Fibroblast of pulmonary artery (primary cell): Measurements from ENCODE around the gene KCNJ11.

Experiments used
- DNase-seq: peaks from one replicate; pipeline ENCODE4 v3.0.0-alpha.2; 2010; ENCODE audit warnings: low read depth
- H3K4me3 ChIP-seq: replicated peaks from 2 replicates; pipeline ENCODE4 v1.5.1; 2011; ENCODE audit warnings: low read depth, mild to moderate bottlenecking, control low read depth, low read length, moderate library complexity
- TF ChIP-seq, protein P1 (sequence below): IDR thresholded peaks from 2 replicates; pipeline ENCODE4 v1.5.1; 2011; ENCODE audit warnings: mild to moderate bottlenecking, control low read depth, low read length, inconsistent platforms; ENCODE audit errors: missing control alignments

KCNJ11 gene

DNA sequence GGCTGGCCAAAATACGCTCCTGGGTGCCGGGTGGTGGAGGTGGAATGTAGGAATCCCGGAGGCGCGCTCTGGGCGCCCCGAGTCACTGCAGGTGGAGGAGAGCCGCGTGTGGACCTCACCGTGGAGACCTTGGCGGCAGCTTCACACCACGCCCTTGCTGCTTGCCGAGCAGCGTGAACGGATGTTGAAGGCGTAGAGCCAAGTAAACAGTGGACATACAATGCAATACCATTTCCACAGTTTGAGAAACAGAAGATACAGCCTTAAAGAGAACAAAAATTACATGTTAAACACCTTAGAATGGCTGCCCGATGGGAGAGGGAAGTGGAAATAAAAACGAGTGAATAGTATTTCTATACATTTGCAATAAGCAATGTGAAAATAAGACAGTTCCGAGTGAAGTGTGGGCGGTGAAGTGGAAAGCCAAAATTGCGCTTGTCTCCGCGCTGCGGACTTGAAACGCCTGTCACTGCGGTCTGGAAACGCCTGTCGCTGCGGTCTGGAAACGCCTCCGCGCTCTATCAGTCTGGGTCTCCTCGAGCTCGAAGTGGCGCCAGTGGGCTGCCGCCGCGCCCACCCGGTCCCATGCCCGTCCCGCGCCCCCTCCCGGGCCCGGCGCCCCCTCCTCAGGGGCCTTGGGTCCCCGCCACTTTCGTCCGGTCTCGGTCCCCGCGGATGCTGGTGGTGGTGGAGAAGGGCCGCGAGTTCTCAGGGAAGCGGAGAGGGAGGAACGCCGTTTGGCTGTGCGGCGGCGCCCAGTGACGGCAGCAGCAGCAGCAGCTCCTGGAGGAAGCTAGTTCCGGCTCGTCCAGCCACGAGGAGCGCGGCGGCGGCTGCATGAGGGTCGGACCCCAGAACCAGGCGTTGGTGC, 35.3 kb downstream of the KCNJ11 start:
- peak overlapping the region; percentile 71 for H3K4me3 ChIP-seq
- peak; percentile 84 for DNase-seq
- TF ChIP-seq, protein P1, sequence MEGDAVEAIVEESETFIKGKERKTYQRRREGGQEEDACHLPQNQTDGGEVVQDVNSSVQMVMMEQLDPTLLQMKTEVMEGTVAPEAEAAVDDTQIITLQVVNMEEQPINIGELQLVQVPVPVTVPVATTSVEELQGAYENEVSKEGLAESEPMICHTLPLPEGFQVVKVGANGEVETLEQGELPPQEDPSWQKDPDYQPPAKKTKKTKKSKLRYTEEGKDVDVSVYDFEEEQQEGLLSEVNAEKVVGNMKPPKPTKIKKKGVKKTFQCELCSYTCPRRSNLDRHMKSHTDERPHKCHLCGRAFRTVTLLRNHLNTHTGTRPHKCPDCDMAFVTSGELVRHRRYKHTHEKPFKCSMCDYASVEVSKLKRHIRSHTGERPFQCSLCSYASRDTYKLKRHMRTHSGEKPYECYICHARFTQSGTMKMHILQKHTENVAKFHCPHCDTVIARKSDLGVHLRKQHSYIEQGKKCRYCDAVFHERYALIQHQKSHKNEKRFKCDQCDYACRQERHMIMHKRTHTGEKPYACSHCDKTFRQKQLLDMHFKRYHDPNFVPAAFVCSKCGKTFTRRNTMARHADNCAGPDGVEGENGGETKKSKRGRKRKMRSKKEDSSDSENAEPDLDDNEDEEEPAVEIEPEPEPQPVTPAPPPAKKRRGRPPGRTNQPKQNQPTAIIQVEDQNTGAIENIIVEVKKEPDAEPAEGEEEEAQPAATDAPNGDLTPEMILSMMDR: no peak

DNA sequence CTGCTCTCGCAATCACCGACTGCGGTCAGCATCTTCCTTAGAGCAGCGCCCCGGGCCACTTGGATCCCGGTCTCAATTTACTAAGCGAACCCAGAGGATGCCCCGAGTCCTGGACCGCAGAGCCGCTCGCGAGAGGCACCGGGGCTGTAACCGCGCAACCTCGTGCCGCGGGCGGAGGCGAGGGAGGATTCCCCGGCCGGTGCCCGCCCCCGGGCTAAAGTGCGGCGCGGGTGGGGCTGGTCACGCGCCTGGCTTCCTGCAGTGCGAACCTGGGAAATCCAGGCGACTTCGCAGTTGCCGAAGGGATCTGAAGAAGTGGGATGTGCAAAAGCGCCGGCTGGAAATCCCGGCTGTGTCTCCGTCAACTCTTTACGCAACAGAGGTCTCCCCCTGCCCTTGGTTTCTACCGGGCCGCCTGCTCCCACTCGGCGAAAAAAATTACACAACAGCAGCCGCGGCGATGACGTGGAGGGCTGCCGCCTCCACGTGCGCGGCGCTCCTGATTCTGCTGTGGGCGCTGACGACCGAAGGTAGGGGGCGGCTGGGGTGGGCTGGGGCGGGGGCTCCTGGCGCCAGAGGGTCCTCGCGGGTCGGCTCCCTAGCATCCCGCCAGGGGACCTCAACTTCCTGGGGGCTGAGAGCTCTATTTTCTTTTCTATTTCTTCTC, 36.8 kb downstream of the KCNJ11 start, which contains the start of gene NCR3LG1:
Gene NCR3LG1, plus strand, starts transcription at position 291 of the 667 bp plus-strand sequence. Its CDS starts 170 bp downstream, at position 461.
- peak; percentile 84 for DNase-seq
- TF ChIP-seq, protein P1: no peak
- H3K4me3 ChIP-seq: peak within 1 kb of the TSS; percentile 71

DNA sequence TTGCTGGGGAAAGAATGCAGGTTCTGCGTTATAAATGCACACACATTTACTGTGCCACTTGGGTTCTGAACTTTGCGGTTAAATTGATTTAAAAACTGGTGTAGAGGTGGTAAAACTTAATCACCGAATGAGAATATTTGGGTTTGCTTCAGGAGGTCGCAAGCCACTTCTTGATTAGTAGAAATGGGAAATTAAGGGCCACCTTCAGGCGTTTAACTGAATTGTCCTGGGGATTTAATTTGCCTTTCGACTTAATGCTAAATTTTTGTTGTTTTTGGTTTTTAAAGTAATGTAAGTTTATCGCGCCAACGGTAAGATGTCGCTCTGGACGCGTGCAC, 37.3 kb downstream of the KCNJ11 start:
- DNase-seq: no peak
- TF ChIP-seq, protein P1: peak; percentile 23
- H3K4me3 ChIP-seq: peak overlapping the region; percentile 71

DNA sequence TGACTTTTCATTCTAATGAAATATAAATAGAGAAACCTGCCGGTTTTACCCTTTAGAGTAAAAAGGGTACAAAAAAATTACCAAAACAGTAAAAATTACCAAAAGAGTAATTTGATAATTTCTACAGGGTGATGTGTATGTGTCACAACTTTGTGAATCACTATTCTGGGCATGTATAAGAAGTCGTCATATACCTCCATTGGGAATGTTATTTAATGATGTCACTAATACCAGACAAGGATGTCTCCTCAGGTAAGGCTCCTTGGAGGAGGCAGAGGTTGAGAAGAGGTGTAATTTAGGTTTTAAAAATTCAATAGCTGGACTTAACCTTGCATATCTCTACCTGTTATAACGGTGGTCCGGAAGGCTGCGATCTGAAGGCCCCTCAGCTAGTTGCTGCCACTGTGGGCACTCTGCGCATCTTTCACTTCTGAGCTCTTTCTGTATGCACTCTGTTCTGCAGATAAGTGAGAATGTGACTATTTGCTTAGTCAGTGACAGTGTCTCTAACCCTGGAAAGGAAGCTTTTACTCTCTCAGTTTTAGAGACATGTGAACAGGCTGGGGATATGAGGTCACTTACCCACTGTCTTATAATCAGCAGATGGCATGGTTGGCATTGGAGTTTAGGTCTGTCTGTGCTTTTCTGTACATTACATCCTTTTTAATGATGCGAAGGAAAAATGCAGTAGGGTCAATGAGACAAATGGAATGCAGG, 37.8 kb downstream of the KCNJ11 start:
- no peak overlapping the region for H3K4me3 ChIP-seq
- no peak for DNase-seq

DNA sequence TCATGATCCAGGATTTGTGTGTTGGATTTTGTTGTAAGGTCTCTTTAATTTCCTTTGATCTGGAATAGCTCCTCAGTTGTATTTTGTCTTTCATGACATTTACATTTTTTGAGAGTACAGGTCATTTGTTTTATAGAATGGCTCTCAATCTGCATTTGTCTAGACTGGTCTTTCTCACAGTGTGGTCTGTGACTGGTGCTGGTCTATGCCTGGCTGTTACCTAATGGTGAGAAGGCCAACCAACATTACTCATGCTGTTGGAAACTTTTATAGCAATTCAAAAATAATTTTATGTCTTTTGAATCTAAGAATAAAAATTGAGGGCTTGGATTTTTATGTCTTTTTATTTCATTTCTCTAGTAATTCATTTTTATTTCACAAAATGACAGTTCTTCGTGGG, 40.8 kb downstream of the KCNJ11 start:
- TF ChIP-seq, protein P1: no peak

More for the DNA sequence above, 37.8 kb downstream of the KCNJ11 start:
- TF ChIP-seq, protein P1: no peak

DNA sequence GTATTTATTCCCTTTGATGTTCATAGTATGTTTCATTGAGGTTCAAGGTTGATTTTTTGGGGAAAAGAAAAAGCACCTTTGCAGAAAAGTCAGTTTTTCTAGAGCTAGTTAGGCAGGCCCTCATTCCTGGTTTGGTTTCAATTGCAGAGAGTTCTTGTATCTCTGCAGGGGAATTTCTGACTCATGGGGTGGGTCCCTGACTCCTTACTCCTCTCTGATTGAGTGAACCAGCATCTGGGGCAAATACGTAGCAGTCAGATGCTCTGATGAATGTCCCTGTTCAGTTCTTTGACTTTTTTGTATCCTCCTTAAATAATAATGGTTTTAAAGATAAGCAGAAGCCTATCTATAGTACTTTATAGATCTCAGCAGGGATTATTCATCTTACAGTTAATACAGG, 44.6 kb downstream of the KCNJ11 start:
- peak; percentile 84 for DNase-seq
- TF ChIP-seq, protein P1: no peak
- no peak overlapping the region for H3K4me3 ChIP-seq

More for the DNA sequence above, 40.8 kb downstream of the KCNJ11 start:
- H3K4me3 ChIP-seq: no peak overlapping the region
- no peak for DNase-seq
